ENCODE data around the gene ZYG11A.
"Not testable (repeated sequence)": the region's sequence is repeated elsewhere in the genome, so short reads cannot be mapped to it uniquely, and the experiment has no call there.

The ZYG11A gene

DNA sequence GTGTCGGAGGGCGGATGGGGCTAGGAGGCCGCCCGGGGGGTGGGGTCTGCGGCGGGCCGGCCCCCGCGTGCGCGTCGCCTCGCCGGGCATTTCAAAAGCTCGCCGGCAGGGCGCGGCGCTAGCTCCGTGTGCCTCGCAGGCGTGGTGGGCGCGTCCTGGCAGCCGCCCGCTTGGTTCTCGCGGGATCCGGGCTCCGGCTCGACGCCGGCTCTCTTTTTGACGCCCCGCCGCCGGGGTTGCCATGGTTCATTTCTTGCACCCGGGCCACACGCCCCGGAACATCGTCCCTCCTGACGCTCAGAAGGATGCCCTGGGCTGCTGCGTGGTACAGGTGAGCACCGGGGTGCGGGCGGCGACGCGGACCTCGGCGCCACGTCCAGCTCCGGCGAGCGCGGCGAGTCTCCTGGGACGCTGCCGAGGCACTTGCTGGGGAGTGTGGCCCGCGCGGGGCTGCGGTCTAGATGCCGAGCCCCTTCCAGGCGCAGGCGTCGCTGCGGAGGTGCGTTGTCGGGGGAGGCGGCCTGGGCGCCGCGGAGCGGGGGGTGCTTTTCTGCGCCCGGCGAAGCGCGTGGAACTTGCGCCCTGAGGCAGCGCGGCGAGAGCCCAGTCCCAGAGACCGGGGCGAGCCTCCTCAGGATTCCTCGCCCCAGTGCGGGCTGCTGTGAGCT is at the start of gene ZYG11A:
Gene ZYG11A, plus strand, starts transcription at position 118 of the 668 bp plus-strand sequence. Its CDS starts 124 bp downstream, at position 242.
- peak; percentile 78 for DNase-seq

DNA sequence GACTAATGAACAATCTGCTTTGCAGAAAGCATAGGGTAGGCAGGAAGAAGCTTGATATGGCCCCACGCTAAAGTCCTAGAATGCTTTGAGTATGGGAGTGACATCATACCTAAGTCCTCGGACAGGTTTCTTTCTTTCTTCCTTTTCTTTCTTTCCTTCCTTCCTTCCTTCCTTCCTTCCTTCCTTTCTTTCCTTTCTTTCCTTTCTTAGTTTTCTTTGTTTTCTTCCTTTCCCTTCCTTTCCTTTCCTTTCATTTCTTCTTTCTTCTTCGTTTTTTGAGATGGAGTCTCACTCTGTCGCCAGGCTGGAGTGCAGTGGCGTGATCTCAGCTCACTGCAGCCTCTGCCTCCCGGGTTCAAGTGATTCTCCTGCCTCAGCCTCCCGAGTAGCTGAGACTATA is 48.8 kb upstream of the ZYG11A start:
- not testable (repeated sequence) for DNase-seq

DNA sequence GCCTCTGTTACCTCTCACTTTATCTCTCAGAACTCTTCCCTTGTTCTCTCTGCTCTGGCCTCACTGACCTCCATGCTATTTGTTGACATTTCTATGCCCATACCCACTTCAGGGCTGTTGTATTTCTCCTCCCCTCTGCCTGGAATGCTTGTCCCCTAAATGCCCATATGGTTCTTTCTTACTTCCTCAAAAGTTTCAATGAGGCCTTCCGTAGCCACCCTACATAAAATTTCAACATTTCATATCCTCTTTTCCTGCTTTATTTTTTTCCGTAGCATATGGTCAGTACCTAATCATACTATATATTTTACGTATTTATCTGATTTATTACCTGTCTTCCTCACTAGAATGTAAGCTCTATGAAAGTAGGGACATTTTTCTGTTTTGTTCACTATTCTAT is 47.1 kb upstream of the ZYG11A start:
- DNase-seq: no peak

GRCh38 chr1:52798331-52798730 is 44.2 kb upstream of the ZYG11A start:
- DNase-seq: no peak

- no peak for DNase-seq
Observed at GRCh38 chr1:52801011-52801410, 41.5 kb upstream of the ZYG11A start.

- DNase-seq: not testable (repeated sequence)
Observed at GRCh38 chr1:52804083-52804482, 38.5 kb upstream of the ZYG11A start.

DNA sequence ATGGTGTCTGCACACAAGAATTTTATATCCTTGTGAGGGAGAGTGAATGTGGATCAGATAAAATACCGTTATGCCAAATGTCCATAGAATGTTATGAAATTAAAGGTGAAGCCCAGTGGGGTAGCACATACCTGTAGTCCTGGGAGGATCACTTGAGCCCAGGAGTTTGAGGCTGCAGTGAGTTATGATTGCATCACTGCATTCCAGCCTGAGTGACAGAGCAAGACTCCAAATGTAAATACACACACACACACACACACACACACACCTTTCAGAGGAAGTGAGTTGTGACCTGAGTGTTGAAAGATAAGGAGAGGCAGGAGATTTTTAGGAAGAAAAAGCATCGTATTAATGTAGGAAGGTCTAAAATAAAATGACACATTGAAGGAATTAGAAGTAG is 28.1 kb upstream of the ZYG11A start:
- DNase-seq: no peak

- DNase-seq: not testable (repeated sequence)
Observed at GRCh38 chr1:52820830-52821229, 21.7 kb upstream of the ZYG11A start.

DNA sequence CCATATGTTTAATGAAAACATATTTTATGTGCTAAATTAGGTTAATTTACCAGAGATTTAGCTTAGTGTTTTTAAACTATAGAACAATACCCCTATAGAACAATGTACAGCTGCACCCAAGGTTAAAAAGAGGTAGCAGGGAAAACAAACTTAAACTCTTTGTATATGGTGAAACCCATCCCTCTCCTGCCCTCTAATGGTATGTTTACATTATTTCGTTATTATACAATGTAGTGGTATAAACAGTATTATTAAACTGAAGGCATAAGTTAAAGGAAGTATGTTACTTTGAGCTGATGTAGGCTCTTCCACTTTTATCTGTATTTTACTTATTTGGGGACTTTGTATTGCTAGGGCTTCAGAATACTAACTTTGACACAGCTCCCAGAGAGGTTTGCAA is 16.7 kb upstream of the ZYG11A start:
- DNase-seq: no peak

- DNase-seq: no peak
Observed at GRCh38 chr1:52834798-52835197, 7.8 kb upstream of the ZYG11A start.

DNA sequence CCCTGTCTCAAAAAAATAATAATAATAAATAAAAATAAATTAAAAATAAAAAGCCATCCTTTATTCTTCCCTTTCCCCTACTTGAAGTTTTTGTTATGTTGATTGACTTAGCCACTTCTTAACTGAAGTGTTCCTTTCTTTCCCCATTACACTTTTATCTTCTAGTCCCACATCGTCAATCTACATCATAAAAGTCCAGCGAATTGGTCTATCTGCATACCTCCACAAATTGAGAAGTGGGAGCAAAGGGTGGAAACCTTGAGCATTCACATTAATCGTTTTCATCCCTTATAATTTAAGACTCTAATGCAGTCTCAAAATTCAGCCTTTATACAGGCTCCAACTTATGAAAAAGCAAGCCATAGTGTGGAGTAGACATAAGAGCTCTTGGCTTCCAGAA is 6.5 kb upstream of the ZYG11A start:
- no peak for DNase-seq

- DNase-seq: not testable (repeated sequence)
Observed at GRCh38 chr1:52839175-52839574, 3.4 kb upstream of the ZYG11A start.

DNA sequence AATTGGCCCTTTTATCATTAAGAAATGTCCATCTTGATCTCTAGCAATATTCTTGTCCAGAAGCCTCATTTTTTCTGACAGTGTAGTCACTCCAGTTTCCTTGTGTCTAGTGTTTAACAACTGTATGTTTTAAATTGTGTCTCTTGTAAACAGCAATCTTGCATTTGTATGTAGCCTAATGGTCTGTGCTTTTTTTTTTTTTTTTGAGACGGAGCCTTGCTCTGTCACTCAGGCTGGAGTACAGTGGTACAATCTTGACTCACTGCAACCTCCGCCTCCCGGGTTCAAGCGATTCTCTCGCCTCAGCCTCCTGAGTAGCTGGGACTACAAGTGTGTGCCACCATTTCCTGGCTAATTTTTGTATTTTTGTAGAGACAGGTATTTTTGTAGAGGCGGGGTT is 2.6 kb downstream of the ZYG11A start:
- not testable (repeated sequence) for DNase-seq

- no peak for DNase-seq
Observed at GRCh38 chr1:52848423-52848822, 5.9 kb downstream of the ZYG11A start.

GRCh38 chr1:52850951-52851350 is 8.4 kb downstream of the ZYG11A start:
- DNase-seq: no peak

GRCh38 chr1:52852854-52853253 is 10.3 kb downstream of the ZYG11A start:
- DNase-seq: no peak

- no peak for DNase-seq
Observed at GRCh38 chr1:52855584-52855983, 13.0 kb downstream of the ZYG11A start.

GRCh38 chr1:52856026-52856425 is 13.5 kb downstream of the ZYG11A start:
- no peak for DNase-seq

GRCh38 chr1:52857443-52857842 is 14.9 kb downstream of the ZYG11A start:
- DNase-seq: no peak

GRCh38 chr1:52862666-52863458 is 20.3 kb downstream of the ZYG11A start:
- DNase-seq: no peak

- DNase-seq: no peak
Observed at GRCh38 chr1:52867087-52867863, 24.7 kb downstream of the ZYG11A start.

DNA sequence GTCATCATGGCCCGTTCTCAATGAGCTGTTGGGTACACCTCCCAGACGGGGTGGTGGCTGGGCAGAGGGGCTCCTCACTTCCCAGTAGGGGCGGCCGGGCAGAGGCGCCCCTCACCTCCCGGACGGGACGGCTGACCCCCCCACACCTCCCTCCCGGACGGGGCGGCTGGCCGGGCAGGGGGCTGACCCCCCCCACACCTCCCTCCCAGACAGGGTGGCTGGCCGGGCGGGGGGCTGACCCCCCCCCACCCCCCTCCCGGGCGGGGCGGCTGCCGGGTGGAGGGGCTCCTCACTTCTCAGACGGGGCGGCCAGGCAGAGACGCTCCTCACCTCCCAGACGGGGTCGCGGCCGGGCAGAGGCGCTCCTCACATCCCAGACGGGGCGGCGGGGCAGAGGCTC is 27.2 kb downstream of the ZYG11A start:
- DNase-seq: not testable (repeated sequence)

DNA sequence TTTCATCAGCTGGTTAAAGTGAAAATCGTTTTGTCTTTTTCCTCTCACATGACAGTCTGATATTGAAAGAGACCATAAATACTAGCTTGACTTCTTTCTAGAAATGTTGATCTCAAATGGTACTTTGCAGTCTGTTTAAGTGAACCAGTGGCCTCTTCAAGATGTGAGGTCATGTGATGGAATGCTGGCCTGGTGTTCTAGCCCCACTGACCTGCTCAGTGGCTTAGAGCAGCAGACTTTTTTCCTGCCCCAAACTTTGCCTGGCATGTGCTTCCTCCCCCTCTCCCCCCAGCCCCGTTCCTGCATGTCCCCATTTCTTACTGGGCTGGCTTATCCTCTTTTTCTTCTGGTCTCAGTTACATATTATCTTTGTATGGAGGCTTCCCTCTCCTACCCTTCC is 34.3 kb downstream of the ZYG11A start:
- DNase-seq: no peak

- no peak for DNase-seq
Observed at GRCh38 chr1:52877554-52877953, 35.0 kb downstream of the ZYG11A start.
